Heart left ventricle (tissue), 16 donors: ENCODE results near the gene HNRNPA3. TPM values are rescaled to one million over a fixed set of nuclear protein-coding genes. Genes with fewer than 3 reads are reported as not detected.

Source experiments
- ATAC-seq, 4 donors: fragments of 200-7000 bp; cut with Tn5 transposase; one replicate each; pipeline ENCODE4 v1.9.1; 2020 to 2022; ENCODE audit warnings: moderate library complexity in 4 of 4, mild to moderate bottlenecking in 3 of 4, moderate number of reproducible peaks in 1 of 4
- DNase-seq, 5 donors: peaks; one replicate each; pipeline ENCODE4 v3.0.0-alpha.2; 2020
- H3K27ac ChIP-seq, 12 donors: fragments of 200-600 bp; sonication (generic) in 4 of 12; one replicate each; pipeline versions ENCODE4 v1.5.0 to v1.8.0; 2016 to 2022; ENCODE audit warnings: mild to moderate bottlenecking in 2 of 12
- H3K27me3 ChIP-seq, 9 donors: fragments of 200-600 bp; sonication (generic) in 2 of 9; one replicate each; pipeline versions ENCODE4 v1.5.1 to v1.8.0; 2016 to 2022; ENCODE audit warnings: mild to moderate bottlenecking in 3 of 9
- H3K36me3 ChIP-seq, 9 donors: fragments of 200-600 bp; sonication (generic) in 2 of 9; one replicate each; pipeline versions ENCODE4 v1.5.0 to v1.8.0; 2018 to 2022; ENCODE audit warnings: mild to moderate bottlenecking in 2 of 9
- H3K4me1 ChIP-seq, 12 donors: fragments of 200-600 bp; sonication (generic) in 4 of 12; one replicate each; pipeline versions ENCODE4 v1.5.0 to v1.8.0; 2016 to 2022; ENCODE audit warnings: mild to moderate bottlenecking in 3 of 12
- H3K4me3 ChIP-seq, 12 donors: fragments of 200-600 bp; sonication (generic) in 4 of 12; one replicate each; pipeline versions ENCODE4 v1.5.0 to v1.8.0; 2017 to 2022; ENCODE audit warnings: mild to moderate bottlenecking in 9 of 12, moderate library complexity in 4 of 12
- H3K9me3 ChIP-seq, 12 donors: fragments of 200-600 bp; sonication (generic) in 4 of 12; one replicate each; pipeline versions ENCODE4 v1.5.0 to v1.8.0; 2016 to 2022; ENCODE audit warnings: mild to moderate bottlenecking in 1 of 12
- POLR2A ChIP-seq, 2 donors: fragments of 450-650 bp; IDR thresholded peaks; one replicate each; pipeline ENCODE4 v1.6.1; 2017; ENCODE audit warnings: antibody characterized with exemption in 2 of 2, mild to moderate bottlenecking in 2 of 2, moderate library complexity in 2 of 2
- WGBS, 4 donors: extraction: QIAGEN DNeasy Blood & Tissue Kit in 2 of 4; methylation state at CpG; one replicate each; pipeline versions ENCODE4 v1.1.5 to v1.1.7; 2013 to 2018; 5-methylcytosine and 5-hydroxymethylcytosine counted together
- intact Hi-C, 10 donors: fragments of 100-400 bp; cut with DNase I; formaldehyde crosslinking; loops; one replicate each; pipeline versions ENCODE4 v1.11.1 to v1.14.2; 2022
- polyA plus RNA-seq, 2 donors: library from polyadenylated mRNA; stranded (reverse); fragments of 200-250 nt; gene quantifications; one replicate each; pipeline ENCODE4 v1.2.3, GENCODE V29; 2013
- total RNA-seq, 9 donors: library from RNA; depleted of rRNA in 2 of 9; stranded (reverse); fragments of >200 nt in 2 of 9; fragmentation: NEBNext Ultra II Directional in 3 of 9; extraction: Animal tissue kit (Norgen Biotek cat#: 25700) in 3 of 9; gene quantifications; one replicate each; pipeline versions ENCODE4 v1.1.0 to v1.2.4, GENCODE V29; 2016 to 2023
- TF ChIP-seq, protein P1 (sequence below), 12 donors: fragments of 200-600 bp; sonication (generic) in 4 of 12; IDR thresholded peaks; one replicate each; pipeline versions ENCODE4 v1.5.0 to v1.8.0; 2018 to 2022; ENCODE audit warnings: antibody characterized with exemption in 12 of 12, mild to moderate bottlenecking in 5 of 12
- donor health status: ischemic (EF 13 %, LVEDD 7.1; RV severe dilation, severe dysfunction).
- donor health status: healthy with polysubstance abuse.
- donor health status: DM: no; HTN: yes; CAD: no.
- donor health status: DM: no; HTN: no; CAD: no.
- donor health status: ischemic (EF 25% LVEDD 6.9; RV normal size, moderate dysfunction).
- donor health status: ischemic (EF 25% LVEDD 5.7; RV mildly dilated, moderate dysfunction).
- donor health status: healthy.
- donor health status: DM: yes; HTN: yes; CAD: no.
- donor health status: ischemic (EF 35%, LVEDD 5.7; RV mildly dilated, moderate dysfunction).
- donor health status: nonischemic (EF 11% LVEDD 7.7; RV severe dilation, severe dysfunction).
- donor health status: DM: yes; HTN: yes; CAD: no.
- donor health status: PGD.
- donor health status: ischemic (EF 29% LVEDD 5.4; RV normal size, mild dysfunction).
- donor health status: nonischemic (EF 23%, LVEDD 6.1; RV moderate dilation, normal function).

The HNRNPA3 gene
- total and polyA plus RNA-seq, 11 donors = 12.7 to 134 (median 73.3) TPM

DNA sequence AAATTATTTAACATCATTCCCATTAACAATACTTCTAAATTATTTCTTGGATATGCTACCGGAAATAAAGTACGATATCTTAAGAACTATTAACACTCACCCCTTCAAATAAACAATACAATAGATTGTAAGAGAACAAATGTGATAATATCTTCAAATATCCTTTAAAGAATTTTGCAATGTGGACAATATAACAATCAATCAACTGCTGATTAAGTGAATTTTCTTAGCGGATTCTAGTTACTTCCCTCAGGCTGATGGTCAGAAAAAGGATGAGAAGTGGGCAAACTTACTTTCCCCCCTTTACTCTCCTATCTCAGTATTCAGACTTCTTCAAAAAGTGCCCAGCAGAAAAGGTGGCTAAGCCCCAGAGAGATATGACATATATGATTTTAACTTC, 41.1 kb downstream of the HNRNPA3 start:
- peaks cover 0 to 18% (median 0%) of the 10 kb centered on the region in 9 donors for H3K36me3 ChIP-seq
- H3K4me3 ChIP-seq = no peak overlapping the region
- intact Hi-C loops = no loop called here
- H3K9me3 ChIP-seq = peaks cover 0 to 6% (median 0%) of the 10 kb centered on the region in 12 donors
- 76 to 86% (median 77%) methylated on average over 3 of the region's 3 CpGs for WGBS, 4 donors
- H3K27ac ChIP-seq = peak overlapping the region in 2 of 12 donors; percentile 30 to 84
- no peak for DNase-seq
- H3K4me1 ChIP-seq = peaks cover 30 to 98% (median 89%) of the 10 kb centered on the region in 12 donors
- no peak for ATAC-seq
- no peak for TF ChIP-seq POLR2A (IDR thresholded peaks at IDR 0.05)
- TF ChIP-seq, protein P1, sequence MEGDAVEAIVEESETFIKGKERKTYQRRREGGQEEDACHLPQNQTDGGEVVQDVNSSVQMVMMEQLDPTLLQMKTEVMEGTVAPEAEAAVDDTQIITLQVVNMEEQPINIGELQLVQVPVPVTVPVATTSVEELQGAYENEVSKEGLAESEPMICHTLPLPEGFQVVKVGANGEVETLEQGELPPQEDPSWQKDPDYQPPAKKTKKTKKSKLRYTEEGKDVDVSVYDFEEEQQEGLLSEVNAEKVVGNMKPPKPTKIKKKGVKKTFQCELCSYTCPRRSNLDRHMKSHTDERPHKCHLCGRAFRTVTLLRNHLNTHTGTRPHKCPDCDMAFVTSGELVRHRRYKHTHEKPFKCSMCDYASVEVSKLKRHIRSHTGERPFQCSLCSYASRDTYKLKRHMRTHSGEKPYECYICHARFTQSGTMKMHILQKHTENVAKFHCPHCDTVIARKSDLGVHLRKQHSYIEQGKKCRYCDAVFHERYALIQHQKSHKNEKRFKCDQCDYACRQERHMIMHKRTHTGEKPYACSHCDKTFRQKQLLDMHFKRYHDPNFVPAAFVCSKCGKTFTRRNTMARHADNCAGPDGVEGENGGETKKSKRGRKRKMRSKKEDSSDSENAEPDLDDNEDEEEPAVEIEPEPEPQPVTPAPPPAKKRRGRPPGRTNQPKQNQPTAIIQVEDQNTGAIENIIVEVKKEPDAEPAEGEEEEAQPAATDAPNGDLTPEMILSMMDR (IDR thresholded peaks at IDR 0.05) = no peak
- no peaks in the 10 kb centered on the region for H3K27me3 ChIP-seq

DNA sequence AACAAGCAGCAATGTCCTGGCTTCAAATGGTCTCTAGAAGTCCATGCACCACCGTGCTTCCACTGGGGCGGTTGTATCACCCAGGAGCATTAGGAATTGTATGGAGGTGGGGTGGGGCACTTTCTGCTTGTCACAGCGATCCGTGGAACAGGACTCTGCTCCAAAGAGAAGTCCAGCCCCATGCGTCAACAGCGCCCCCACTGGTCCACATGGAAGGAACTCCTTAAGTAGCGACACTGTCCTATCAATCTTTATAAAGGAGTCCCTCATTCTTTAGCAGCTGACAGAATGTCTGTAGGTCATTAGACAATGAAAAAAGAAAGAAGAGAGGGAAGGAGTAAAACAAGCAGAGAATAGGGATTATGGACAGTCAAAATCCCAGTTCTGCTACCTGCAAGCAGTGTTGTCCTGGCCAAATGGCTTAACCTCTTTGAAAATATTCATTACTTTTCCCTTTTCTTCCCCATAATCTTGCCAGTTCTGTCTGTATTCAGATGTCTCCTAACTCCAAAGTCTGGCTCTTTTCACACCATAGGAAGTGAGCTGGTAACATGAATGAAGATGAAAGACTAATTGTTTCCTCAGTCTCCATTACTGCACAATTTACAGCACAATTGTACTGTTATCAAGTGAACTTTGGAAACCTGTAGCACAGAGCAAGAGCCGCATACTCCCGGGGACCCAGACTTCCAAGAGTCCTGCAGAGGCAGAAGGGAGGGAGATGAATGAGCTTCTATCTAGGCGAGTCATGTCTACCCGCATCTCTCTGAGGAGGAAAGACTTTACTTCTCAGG, 42.0 kb downstream of the HNRNPA3 start:
- peak overlapping the region in 2 of 12 donors; percentile 29 to 30 for H3K27ac ChIP-seq

GRCh38 chr2:177255227-177255601, 42.6 kb downstream of the HNRNPA3 start:
- ATAC-seq = no peak
- Histone ChIP-seq H3K27me3 (no peaks in the 10 kb centered on the region), H3K27ac (peak overlapping the region in 2 of 12 donors; percentile 17 to 30), H3K9me3 (peaks cover 0 to 6% (median 0%) of the 10 kb centered on the region in 12 donors), H3K36me3 (peaks cover 0 to 26% (median 0%) of the 10 kb centered on the region in 9 donors), H3K4me1 (peaks cover 30 to 100% (median 91%) of the 10 kb centered on the region in 12 donors), H3K4me3 (no peak overlapping the region)
- no peak for DNase-seq
- TF ChIP-seq POLR2A (IDR thresholded peaks at IDR 0.05) = no peak
- TF ChIP-seq, protein P1 (IDR thresholded peaks at IDR 0.05) = no peak
- intact Hi-C loops = no loop called here
- 44 to 65% (median 55%) methylated on average over 2 of the region's 2 CpGs for WGBS, 4 donors

More for the DNA sequence above, 42.0 kb downstream of the HNRNPA3 start:
- peaks cover 0 to 6% (median 0%) of the 10 kb centered on the region in 12 donors for H3K9me3 ChIP-seq
- ATAC-seq = peak in 2 of 4 donors; percentile 21 to 30
- TF ChIP-seq, protein P1 (IDR thresholded peaks at IDR 0.05) = peak in 10 of 12 donors; percentile 2 to 48 (median 32)
- TF ChIP-seq POLR2A (IDR thresholded peaks at IDR 0.05) = no peak
- DNase-seq = peak in 4 of 5 donors; percentile 38 to 68 (median 48)
- H3K4me3 ChIP-seq = no peak overlapping the region
- intact Hi-C loops = no loop called here
- peaks cover 0 to 26% (median 0%) of the 10 kb centered on the region in 9 donors for H3K36me3 ChIP-seq
- WGBS, 4 donors = 51 to 56% (median 53%) methylated on average over 11 of the region's 11 CpGs
- H3K4me1 ChIP-seq = peaks cover 30 to 100% (median 90%) of the 10 kb centered on the region in 12 donors
- no peaks in the 10 kb centered on the region for H3K27me3 ChIP-seq

DNA sequence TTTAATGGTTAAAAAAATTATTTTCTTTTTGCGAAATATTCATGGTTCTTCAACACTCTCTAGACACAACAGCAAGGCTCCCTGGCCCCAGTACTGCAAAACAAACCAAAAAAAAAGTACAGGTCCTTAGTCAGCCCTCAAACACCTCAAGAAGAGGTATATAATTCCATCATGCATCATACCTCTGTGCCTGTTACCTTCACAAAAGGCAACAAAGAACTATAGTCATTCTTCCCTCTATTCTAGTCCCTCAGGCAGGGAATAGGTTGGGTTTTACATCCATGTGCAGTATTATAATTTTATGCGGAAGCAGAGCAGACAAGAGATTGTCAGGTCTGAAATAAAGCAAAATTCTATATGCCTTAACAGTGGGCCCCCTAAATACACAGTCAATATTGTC, 43.4 kb downstream of the HNRNPA3 start:
- no peak for DNase-seq
- no peak overlapping the region for H3K27ac ChIP-seq
- peaks cover 30 to 100% (median 91%) of the 10 kb centered on the region in 12 donors for H3K4me1 ChIP-seq
- H3K36me3 ChIP-seq = peaks cover 0 to 26% (median 0%) of the 10 kb centered on the region in 9 donors
- ATAC-seq = no peak
- no peak for TF ChIP-seq POLR2A (IDR thresholded peaks at IDR 0.05)
- TF ChIP-seq, protein P1 (IDR thresholded peaks at IDR 0.05) = no peak
- 61 to 88% (median 80%) methylated on average over 2 of the region's 2 CpGs for WGBS, 4 donors
- intact Hi-C loops = no loop called here
- H3K27me3 ChIP-seq = no peaks in the 10 kb centered on the region
- peaks cover 0 to 6% (median 0%) of the 10 kb centered on the region in 12 donors for H3K9me3 ChIP-seq
- no peak overlapping the region for H3K4me3 ChIP-seq
